ENCODE data around the gene STXBP5.

- TF ChIP-seq CTCF (IDR thresholded peaks at IDR 0.05; ENCODE audit: low read depth, low read length, poor library complexity, severe bottlenecking): peak; percentile 65
- no peak for TF ChIP-seq EZH2phosphoT487 (IDR thresholded peaks at IDR 0.05; ENCODE audit: borderline replicate concordance, low read length)
Observed at GRCh38 chr6:147285087-147285855, 81.1 kb downstream of the STXBP5 start.

Measured in DOHH2 (cell line).